Activated CD8-positive, alpha-beta memory T cell treated with anti-CD3 and anti-CD28 coated beads for 4 hours (primary cell): ENCODE data around the gene TMEM183A.
"Not testable (repeated sequence)": the region's sequence is repeated elsewhere in the genome, so short reads cannot be mapped to it uniquely, and the experiment has no call there.

Experiments
- DNase-seq, 2 donors: peaks; one replicate each; pipeline ENCODE4 v3.0.0-alpha.2; 2020; ENCODE audit warnings: low read depth in 2 of 2

Gene TMEM183A

DNA sequence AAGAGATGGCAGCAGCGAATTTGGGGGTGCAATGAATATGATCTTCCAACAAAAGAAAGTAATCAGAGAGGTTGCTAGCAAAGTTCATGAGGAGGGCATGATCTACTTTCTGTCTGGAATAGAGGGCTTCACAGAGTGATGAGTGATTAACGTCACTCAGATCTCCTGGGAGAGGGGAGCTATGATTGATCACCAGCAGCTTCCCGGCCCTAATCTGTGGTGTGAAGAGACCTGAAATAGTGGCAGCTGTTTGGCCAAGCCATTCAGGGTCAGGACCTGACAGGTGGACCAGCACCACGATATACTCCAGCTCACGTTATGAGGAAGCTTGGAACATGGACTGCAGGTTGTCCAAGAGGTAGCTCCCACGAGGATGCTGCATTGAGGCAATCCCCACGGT is 19.9 kb upstream of the TMEM183A start:
- no peak for DNase-seq

DNA sequence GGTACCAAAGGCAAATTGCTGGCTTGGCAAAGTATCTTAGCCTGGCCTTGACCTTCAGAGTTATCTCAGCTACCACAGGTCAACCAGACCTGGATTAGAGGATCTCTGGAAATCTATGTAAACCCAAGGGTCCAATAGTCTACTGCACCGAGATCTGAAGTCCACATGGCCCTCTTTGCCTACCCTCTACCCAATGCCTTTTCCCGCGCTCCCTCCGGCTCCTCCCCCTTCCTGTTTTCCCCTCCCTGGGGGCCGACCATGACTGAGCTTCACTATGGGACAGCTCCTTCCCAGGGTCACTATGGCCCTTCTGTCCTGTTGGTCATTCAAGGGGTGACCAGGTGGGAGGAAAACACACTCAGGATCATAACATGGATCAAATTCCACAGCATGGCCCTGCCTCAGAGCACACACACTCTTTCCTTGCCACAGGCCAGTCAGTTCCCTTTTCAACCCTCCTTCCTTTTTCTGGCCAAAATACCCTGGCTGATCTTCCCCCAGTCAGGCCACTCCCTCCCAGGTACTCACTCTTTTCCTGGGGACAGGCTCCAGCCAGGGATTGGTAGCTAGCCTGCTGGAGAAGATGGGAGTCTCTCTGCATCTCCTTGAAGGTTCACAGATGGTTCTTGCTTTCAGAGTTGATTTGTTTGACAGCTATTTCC is 19.1 kb upstream of the TMEM183A start:
- DNase-seq = no peak

DNA sequence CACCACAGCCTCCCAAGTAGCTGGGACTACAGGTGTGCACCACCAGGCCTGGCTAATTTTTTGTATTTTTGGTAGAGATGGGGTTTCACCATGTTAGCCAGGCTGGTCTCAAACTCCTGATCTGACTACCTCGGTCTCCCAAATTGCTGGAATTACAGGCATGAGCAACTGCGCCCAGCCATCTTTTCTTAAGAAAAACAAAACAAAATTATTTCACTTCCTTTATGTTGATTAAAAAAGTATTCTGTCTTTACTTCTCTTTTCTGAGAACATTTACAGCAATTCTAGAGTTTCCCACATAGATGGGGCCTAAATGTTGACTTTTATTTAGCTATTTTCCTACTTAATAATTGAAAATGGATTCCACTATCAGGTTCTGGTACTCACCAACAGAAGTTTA is 17.3 kb upstream of the TMEM183A start:
- DNase-seq = no peak

DNA sequence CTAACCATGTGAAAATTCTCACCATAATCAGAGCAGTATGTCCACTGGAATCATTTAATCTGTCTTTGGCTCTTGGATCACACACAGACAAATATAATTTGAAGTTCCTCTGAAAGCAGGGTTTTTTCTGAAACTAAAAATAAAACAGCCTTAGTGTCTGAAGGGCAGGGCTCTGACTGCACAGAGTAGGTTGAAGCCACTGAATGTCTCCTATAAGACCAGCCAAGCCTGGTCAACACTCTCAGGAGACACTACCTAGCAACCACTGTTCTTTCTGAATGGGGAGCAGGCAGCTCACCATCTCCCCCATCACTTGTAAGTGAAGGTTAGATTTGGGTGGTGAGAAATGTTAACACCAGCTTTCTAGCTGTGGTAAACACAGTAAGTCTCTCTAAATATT is 16.1 kb upstream of the TMEM183A start:
- no peak for DNase-seq

DNA sequence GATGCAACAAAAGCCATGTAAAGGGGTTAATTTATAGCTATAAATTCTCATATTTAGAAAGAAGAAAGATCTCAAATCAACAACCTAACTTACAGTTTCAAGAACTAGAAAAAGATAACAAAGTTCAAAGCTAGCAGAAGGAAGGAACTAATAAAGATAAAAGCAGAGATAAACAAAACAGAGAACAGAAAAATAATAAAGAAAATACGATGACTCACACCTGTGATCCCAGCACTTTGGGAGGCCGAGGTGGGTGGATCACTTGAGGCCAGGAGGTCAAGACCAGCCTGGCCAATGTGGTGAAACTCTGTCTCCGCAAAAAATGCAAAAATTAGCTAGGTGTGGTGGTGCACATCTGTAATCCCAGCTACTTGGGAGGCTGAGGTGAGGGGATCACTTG is 12.4 kb upstream of the TMEM183A start:
- DNase-seq = no peak

DNA sequence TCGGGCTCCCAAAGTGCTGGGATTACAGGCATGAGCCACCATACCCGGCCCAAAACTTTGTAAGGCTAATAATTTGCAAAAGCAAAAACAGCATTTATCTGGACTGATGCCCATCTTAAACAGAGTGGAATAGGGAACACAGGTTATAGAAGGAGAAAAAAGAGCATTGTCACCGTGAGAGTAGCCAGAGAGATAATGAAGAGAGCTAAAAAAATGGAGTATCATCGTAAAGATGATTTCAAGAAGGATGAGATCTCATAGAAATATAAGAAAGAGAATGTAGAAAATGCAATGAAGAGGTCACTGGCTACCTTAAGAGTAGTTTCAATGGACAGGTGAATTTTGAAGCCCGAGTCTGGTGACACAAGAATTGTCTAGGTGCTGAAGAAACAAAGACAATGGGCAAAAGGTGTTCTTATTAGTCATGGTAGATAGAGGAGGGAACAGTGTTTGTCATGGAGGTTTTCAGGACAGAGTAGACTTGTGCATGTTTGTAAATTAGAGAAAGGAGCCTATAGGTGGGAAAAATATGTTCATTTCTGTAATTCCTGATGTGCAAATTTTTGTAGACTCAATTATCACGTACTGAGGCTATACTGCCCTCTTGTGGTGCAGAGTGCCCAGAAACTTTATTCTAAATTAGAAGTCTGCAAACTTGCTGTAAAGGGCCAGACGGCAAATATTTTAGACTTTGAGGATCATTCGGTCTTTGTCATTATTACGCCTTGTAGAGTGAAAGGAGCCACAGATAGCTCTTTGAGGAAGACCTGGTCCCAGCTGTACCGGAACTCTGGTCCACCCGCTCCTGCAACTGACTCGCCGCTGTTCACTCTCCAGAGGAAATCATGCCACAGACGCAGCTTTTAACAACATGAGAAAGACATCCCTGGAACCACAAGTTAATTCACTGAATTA is 8.1 kb upstream of the TMEM183A start:
- peak; percentile 25 to 31 for DNase-seq

DNA sequence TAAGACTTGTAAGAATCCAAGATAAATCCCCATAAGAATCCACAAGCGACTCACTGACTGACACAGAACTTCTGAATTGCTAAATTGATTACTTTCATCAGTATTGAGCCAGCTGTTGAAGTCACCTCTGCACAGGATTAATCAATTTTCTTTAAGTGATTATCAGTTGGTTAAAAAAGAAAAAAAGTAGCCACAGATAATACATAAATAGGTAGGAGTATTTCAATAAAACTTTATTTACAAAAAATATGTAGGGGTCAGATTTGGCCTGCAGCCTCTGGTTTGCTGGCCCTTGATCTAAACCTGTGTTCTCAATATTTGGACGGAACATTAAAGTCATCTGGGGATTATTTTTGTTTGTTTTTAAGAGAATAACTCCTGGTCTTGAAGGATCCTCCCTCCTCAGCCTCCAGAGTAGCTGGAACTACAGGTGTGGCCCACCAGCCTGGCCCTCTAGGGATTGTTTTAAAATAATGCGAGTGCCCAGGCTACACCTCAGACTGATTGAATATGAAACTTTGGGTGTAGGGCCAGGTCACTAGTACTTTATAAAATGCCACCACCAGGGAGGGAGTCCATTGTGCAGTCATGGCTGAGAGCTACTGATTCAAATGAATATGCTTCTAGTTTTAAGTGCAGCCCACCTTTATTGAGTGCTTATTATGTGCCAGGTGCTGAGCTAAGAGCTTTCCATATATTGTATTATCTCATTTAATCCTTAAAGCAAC is 6.8 kb upstream of the TMEM183A start:
- DNase-seq = no peak

DNA sequence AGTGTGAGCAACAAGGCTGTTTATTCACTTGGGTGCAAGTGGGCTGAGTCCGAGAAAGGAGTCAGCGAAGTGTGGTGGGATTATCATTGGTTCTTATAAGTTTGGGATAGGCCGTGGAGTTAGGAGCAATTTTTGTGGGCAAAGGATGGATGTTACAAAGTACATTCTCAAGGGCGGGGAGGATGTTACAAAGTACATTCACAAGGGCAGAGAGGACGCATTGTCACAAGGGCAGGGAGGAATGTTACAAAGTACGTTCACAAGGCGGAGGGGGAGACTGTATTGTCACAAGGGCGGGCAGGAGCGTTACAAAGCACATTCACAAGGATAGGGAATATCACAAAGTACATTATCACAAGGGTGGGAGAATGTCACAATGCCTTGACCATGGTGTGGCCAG is 5.2 kb upstream of the TMEM183A start:
- no peak for DNase-seq

DNA sequence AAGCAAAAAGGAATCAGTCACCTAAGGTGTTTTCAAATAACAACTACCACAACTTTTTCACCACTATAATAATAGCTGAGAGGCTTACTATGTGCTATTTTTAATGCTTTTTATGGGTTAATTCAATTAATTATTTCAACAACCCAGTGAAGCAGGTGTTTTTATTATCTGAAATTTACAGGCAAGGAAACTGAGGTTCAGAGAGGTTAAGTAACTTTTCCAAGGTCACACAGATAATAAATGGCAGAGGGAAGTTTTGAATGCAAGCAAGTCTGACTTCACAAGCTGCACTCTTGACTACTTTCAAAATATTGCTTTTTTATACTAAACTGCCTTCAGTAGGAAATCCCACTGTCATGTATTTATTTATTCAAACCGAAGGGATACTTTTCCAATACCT is 4.2 kb upstream of the TMEM183A start:
- DNase-seq = no peak

DNA sequence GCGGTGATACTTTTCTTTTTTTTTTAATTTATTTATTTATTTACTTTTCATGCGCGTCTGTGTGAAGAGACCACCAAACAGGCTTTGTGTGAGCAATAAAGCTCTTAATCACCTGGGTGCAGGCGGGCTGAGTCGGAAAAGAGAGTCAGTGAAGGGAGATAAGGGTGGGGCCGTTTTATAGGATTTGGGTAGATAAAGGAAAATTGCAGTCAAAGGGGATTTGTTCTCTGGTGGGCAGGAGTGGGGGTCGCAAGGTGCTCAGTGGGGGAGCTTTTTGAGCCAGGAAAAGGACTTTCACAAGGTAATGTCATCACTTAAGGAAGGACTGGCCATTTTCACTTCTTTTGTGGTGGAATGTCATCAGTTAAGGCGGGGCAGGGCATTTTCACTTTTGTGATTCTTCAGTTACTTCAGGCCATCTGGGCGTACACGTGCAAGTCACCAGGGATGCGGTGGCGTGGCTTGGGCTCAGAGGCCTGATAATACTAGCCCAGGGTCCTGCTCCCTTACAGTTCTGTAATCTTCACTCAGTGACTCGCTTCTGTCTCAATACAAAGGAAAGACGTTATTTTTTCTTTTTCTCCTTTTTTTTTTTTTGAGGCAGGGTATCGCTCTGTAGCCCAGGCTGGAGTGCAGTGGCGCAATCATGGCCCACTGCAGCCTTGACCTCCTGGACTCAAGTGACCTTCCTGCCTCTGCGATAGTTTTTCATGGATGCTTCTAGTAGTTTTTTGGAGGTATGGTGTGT is 1.6 kb upstream of the TMEM183A start:
- DNase-seq = not testable (repeated sequence)

DNA sequence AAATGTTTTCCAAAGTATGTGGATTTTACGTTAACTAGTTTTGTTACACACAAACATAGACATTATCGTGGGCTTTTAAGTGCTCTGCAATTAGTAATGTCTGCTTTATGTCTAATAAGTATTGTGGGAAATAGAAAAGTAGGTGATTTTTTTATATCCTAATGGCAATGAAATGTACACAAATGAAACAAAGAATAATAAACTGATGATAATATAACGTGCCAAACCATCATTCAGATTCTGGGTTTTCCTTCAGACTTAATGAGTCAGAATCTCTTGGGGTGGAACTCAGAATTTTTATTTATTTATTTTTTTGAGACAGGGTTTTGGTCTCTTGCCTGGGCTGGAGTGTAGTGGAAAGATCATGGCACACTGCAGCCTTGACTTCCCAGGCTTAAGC is 2.0 kb downstream of the TMEM183A start:
- no peak for DNase-seq

DNA sequence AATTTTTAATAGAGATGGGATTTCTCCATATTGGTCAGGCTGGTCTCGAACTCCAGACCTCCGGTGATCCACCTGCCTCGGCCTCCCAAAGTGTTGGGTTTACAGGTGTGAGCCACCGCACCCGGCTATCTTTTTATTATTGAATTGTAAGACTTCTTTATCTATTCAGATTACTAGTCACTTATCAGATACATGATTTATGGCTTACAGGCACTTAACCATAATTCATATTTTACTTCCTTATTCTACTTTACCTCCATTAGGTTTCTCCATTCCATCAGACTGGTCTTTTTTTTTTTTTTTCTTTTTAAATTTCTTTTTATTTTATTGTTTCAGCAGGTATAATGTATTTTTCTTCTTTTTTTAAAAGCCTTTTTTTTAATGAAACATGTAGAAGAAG is 4.4 kb downstream of the TMEM183A start:
- no peak for DNase-seq

DNA sequence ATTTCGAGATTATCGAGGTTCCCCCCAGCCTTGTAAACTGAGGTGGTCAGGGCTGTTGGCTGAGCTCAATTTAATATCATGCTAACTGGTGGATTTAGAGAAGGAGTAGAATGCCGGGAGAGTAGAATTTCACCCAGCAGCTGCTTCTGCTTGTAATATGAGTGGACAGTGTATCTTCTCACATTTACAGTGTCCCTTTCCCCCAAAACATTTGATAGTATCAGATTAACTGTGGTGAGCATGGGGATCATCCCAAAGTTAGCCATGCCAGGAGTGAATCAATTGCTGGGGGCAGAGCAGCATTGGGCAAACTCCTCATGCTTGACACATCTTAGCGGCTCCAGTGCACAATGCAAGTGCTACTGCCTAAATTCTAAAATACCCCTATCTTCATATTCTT is 9.9 kb downstream of the TMEM183A start:
- DNase-seq = no peak

DNA sequence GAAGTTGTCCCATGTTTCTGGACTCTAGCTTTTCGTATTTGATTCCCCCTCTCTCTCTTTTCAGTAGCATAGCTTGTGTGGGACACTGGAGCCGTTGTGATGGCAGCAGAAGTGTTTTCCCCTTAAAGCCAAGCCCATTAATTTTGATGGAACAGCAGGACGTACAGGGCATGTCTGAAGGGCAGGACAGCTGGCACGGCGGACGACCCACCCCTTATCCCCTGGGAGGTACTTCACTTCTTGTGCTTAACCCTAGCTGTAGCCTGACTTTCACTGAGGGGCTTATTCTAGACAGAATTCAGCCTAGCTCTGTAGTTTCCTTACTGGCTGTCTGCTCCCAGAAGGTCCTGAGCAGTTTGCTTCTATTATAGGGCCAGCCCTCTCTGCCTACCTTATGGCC is 10.5 kb downstream of the TMEM183A start:
- DNase-seq = no peak

DNA sequence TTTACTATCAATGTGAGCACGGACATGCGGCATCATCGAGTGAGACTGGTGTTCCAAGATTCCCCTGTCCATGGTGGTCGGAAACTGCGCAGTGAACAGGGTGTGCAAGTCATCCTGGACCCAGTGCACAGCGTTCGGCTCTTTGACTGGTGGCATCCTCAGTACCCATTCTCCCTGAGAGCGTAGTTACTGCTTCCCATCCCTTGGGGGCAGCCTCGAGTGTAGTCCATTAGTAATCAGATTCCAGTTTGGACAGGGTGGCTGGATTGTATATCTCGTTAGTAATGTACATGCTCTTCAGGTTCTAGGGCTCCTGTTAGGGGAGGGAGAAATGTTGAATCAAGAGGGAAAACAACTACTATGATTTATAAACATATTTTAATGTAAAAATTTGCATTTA is 15.7 kb downstream of the TMEM183A start:
- DNase-seq = not testable (repeated sequence)

DNA sequence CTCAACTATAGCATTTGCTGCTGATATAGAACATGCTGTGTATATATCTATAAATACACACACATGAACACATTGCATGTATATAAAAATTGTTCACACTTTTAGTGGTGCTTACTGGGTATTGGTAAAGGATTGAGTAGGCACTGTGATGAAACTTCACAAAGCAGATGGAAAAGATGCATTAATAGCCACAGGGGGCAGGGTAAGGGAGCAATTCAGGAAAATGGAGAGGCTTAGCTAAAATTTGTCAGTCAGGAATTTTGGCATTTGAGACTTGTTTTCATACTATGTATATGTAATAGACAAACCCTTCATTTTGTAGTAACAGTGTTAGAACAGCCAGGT is 18.5 kb downstream of the TMEM183A start:
- DNase-seq = no peak

DNA sequence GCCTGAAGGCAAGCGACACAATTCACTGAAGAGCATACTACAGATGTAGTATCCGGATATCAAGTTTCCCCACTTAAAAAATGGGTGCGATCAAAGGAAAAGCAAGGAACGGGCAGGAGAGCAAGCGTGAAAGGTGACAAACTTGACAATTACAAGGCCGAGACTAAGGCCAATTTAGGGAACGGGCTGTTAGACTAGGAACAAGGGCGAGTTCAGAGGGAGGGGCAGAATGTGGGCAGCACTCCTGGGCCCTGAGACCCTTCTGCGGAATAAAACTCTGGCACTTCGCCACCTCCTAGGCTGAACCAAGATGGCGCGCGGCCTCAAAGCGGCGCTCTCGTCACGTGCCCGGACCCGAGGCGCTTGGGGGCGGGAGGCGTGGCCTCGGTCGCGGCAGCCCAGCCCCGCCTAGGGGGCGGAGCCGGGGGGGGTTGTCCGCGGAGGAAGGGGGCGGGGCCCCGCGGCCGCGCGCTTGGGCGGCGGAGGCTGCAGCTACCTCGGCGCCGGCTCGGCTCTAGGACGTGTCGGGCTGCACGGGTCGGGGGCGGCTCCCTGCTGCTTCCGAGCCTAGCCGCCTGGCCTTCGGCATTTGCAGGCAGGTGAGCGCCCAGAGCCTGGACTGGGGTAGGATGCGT is 19.0 kb downstream of the TMEM183A start, which contains the start of gene PPFIA4:
TSS of gene PPFIA4 (plus strand) at position 461 of the 635 bp plus-strand sequence. CDS start 12,518 bp downstream, outside the sequence.
- peak; percentile 66 to 73 for DNase-seq

DNA sequence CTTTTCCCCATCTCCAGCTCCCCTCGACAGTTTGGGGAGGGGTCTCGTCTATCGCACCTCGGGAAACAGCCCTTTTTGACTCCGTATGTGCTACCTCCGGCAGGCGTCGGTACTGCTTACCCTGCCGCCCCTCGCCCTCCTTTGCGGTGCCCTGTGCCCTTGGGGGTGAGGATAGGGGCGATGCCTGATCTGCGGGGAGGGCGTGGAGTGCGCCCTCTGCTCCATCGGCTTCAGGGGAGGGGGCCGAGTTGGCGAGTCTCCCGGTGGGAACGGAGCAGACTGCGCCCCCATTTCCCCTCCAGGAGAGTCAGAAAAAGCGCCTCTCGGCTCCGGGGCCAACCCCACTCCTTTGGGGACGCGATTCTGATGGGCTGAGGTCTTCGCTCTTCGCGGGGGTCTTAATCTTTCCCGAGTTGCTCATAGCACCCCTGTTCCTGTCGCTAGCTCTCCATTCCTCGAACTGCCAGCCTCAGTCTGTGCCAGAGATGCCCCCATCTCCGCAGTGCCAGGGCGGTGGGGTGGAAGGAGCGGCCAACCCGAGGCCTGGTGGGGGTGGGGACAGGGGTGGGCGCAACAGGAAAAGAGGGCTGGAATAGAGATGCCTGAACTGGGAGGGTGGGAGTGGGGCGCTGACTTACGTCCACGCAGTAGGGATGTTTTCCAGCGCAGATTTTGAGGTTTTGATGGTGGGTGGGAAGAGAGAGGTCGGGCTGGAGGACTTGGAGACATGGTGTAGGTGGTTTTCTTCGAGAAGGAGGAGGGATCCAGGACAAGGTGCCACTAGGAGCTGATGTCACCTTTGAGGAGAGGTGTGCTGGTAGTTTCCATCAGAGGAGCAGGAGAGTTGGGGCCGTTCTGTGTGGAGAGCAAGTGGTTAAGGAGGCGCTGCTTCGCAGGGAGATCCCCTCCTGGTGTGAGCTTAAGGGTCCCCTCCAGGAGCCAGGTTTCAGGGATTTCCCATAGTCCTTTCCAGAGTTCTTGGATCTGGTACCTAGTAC is 19.8 kb downstream of the TMEM183A start:
- DNase-seq = no peak

DNA sequence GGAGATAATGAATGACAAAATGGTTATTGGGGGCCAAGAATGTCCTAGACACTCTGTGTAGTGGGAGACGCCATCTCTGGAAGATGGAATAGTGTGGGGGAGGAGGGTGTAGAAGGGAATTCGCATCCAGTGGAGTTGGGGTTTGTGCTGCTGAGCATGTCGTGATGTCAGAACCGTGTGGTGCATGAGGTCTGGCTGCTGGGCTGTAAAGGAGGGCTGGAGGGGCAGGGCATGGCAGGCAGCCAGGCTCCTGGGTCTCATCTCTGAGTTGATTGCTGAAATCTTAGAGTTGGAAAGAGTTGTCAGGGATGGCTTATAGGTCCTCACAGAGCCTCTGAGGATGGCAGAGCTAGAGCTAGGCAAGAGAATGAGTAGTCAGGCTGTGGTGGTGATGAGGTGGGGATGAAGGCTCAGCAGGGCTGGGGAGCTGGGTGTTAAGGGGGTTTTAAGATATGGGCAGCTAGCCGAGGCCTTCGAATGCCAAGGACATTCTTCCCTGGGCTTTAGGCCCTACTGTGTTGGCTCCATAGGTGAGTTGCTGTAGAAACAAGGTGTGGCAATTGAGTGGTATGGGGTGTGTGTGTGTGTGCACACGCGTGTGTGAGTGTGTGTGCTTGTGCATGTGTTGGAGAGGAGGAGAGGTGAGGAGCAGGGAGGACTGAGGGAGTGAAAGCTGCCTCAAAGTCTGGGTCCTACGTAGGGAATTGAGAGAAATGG is 21.1 kb downstream of the TMEM183A start:
- no peak for DNase-seq
